CD14-positive monocyte (primary cell): ENCODE measurements around the gene ZNRF1. TPM values are rescaled to one million over a fixed set of nuclear protein-coding genes. Genes with fewer than 3 reads are reported as not detected.

Source experiments
- DNase-seq, 3 donors: peaks; one replicate each; pipeline ENCODE4 v3.0.0-alpha.2; 2011 to 2022
- H2AFZ ChIP-seq: 2 replicates; pipeline ENCODE4 v1.6.0; 2012; ENCODE audit warnings: mild to moderate bottlenecking, low read depth, low read length, inconsistent platforms; ENCODE audit not compliant: insufficient read depth, poor library complexity, severe bottlenecking
- H3K27ac ChIP-seq, 2 donors: 1 replicate in 1 of 2; 2 replicates in 1 of 2; pipeline ENCODE4 v1.5.1; 2012 to 2013; ENCODE audit warnings: low read length in 2 of 2, control low read depth in 1 of 2, inconsistent platforms in 1 of 2, low read depth in 1 of 2, mild to moderate bottlenecking in 1 of 2
- H3K27me3 ChIP-seq, 2 donors: one replicate each; pipeline versions ENCODE4 v1.6.0 to v1.6.1; 2011 to 2013; ENCODE audit warnings: low read length in 2 of 2; ENCODE audit not compliant: control insufficient read depth in 2 of 2, insufficient read depth in 2 of 2
- H3K36me3 ChIP-seq, 2 donors: replicated peaks in 1 of 2; 1 replicate in 1 of 2; 2 replicates in 1 of 2; pipeline versions ENCODE4 v1.5.1 to v1.6.1; 2012 to 2013; ENCODE audit warnings: low read length in 2 of 2, control low read depth in 1 of 2, inconsistent platforms in 1 of 2, mild to moderate bottlenecking in 1 of 2; ENCODE audit not compliant: insufficient read depth in 2 of 2, control insufficient read depth in 1 of 2
- H3K4me1 ChIP-seq, 2 donors: 1 replicate in 1 of 2; 2 replicates in 1 of 2; pipeline versions ENCODE4 v1.5.1 to v1.6.1; 2012 to 2013; ENCODE audit warnings: low read length in 2 of 2, control low read depth in 1 of 2, inconsistent platforms in 1 of 2, mild to moderate bottlenecking in 1 of 2, moderate library complexity in 1 of 2; ENCODE audit not compliant: insufficient read depth in 2 of 2, control insufficient read depth in 1 of 2
- H3K4me2 ChIP-seq: replicated peaks from 2 replicates; pipeline ENCODE3; 2012; ENCODE audit warnings: low read length, moderate library complexity, mild to moderate bottlenecking; ENCODE audit not compliant: poor library complexity, severe bottlenecking; ENCODE audit errors: extremely low read depth
- H3K4me3 ChIP-seq, 3 experiments: fragments of 200-600 bp in 1 of 3; sonication (generic) in 1 of 3; replicated peaks in 1 of 3; 1 replicate in 2 of 3; 2 replicates in 1 of 3; pipeline ENCODE4 v1.5.1; 2011 to 2013; ENCODE audit warnings: low read length in 3 of 3, mild to moderate bottlenecking in 3 of 3, control low read depth in 2 of 3, low read depth in 2 of 3, inconsistent platforms in 1 of 3, moderate library complexity in 1 of 3
- H3K79me2 ChIP-seq: 2 replicates; pipeline ENCODE4 v1.6.0; 2012; ENCODE audit warnings: mild to moderate bottlenecking, control low read depth, inconsistent platforms, low read length, moderate library complexity; ENCODE audit not compliant: insufficient read depth
- H3K9ac ChIP-seq: 2 replicates; pipeline ENCODE4 v1.6.0; 2017; ENCODE audit warnings: low read length, mild to moderate bottlenecking; ENCODE audit not compliant: insufficient read depth, poor library complexity, severe bottlenecking
- H3K9me3 ChIP-seq, 2 donors: replicated peaks in 1 of 2; 1 replicate in 1 of 2; 2 replicates in 1 of 2; pipeline versions ENCODE4 v1.5.1 to v1.6.1; 2012 to 2013; ENCODE audit warnings: low read length in 2 of 2, control low read depth in 1 of 2; ENCODE audit not compliant: control insufficient read depth in 1 of 2, insufficient read depth in 1 of 2
- H4K20me1 ChIP-seq: 2 replicates; pipeline ENCODE4 v1.6.0; 2012; ENCODE audit warnings: mild to moderate bottlenecking, low read length, control low read depth, moderate library complexity; ENCODE audit not compliant: insufficient read depth
- H3K27ac Mint-ChIP-seq, 7 donors: one replicate each; pipeline ENCODE4 v1.8.0; 2020; ENCODE audit warnings: mild to moderate bottlenecking in 7 of 7, mixed read lengths in 7 of 7, moderate library complexity in 6 of 7, inconsistent platforms in 2 of 7
- H3K27me3 Mint-ChIP-seq, 3 donors: one replicate each; pipeline ENCODE4 v1.8.0; 2021 to 2022; ENCODE audit warnings: low read depth in 3 of 3, mild to moderate bottlenecking in 3 of 3, mixed read lengths in 3 of 3, moderate library complexity in 3 of 3, inconsistent platforms in 1 of 3
- H3K36me3 Mint-ChIP-seq, 2 donors: one replicate each; pipeline ENCODE4 v1.8.0; 2020; ENCODE audit warnings: mixed read lengths in 2 of 2, inconsistent platforms in 1 of 2, mild to moderate bottlenecking in 1 of 2
- H3K4me1 Mint-ChIP-seq: one replicate; pipeline ENCODE4 v1.8.0; 2020; ENCODE audit warnings: mild to moderate bottlenecking, mixed read lengths
- H3K4me3 Mint-ChIP-seq, 2 donors: one replicate each; pipeline ENCODE4 v1.8.0; 2020; ENCODE audit warnings: mild to moderate bottlenecking in 2 of 2, mixed read lengths in 2 of 2, moderate library complexity in 1 of 2
- H3K9me3 Mint-ChIP-seq, 7 donors: one replicate each; pipeline ENCODE4 v1.8.0; 2020 to 2022; ENCODE audit warnings: mixed read lengths in 7 of 7, mild to moderate bottlenecking in 6 of 7, moderate library complexity in 6 of 7, inconsistent platforms in 2 of 7
- CTCF ChIP-seq: fragments of 200-600 bp; IDR thresholded peaks from one replicate; pipeline ENCODE4 v1.8.0; 2022; ENCODE audit warnings: antibody characterized with exemption, mild to moderate bottlenecking
- WGBS: methylation state at CpG from one replicate; pipeline ENCODE4 v1.1.5; 2013; ENCODE audit warnings: missing lambda C conversion rate; ENCODE audit not compliant: insufficient coverage; 5-methylcytosine and 5-hydroxymethylcytosine counted together
- intact Hi-C, 2 donors: fragments of 100-400 bp; cut with micrococcal nuclease; formaldehyde crosslinking; loops; one replicate each; pipeline versions ENCODE4 v1.15.0 to v1.15.1; 2023
- polyA plus RNA-seq, 3 donors: library from polyadenylated mRNA; depleted of rRNA in 1 of 3; unstranded in 2 of 3; stranded (reverse) in 1 of 3; fragments of 300-500 nt in 2 of 3; fragments of >200 nt in 1 of 3; fragmentation: Illumina TruSeq in 2 of 3; gene quantifications; 1 replicate in 2 of 3; 2 replicates in 1 of 3; pipeline ENCODE4 v1.2.3, GENCODE V29; 2012 to 2021

Gene ZNRF1
- polyA plus RNA-seq, 3 donors, result 1.9 to 5.3 (median 4.3) TPM

- no peak for DNase-seq
- Histone ChIP-seq H2AFZ (no peak overlapping the region), H3K4me2 (no peak overlapping the region), H3K9ac (no peak overlapping the region), H3K4me3 (no peak overlapping the region), H3K27ac (no peak overlapping the region), H3K79me2 (peaks cover 29% of the 10 kb centered on the region), H3K36me3 (no peaks in the 10 kb centered on the region), H3K27me3 (peaks cover 0 to 8% of the 10 kb centered on the region in 2 donors), H4K20me1 (peaks cover 21% of the 10 kb centered on the region), H3K4me1 (peaks cover 20 to 37% of the 10 kb centered on the region in 2 donors), H3K9me3 (no peaks in the 10 kb centered on the region)
- Mint-ChIP-seq H3K9me3 (peaks cover 0 to 2% (median 0%) of the 10 kb centered on the region in 7 donors), H3K4me3 (no peak overlapping the region), H3K27ac (no peak overlapping the region), H3K36me3 (peaks cover under 1 to 9% of the 10 kb centered on the region in 2 donors), H3K27me3 (peaks cover 11 to 22% (median 17%) of the 10 kb centered on the region in 3 donors), H3K4me1 (peaks cover 27% of the 10 kb centered on the region)
- intact Hi-C loops, result loop anchor here in 1 of 2 donors (5.0 kb wide), 1 partner anchor 115 kb away; no protein-coding TSS in a partner anchor
- no CpG with 5 or more reads among the region's 8 CpGs for WGBS
- no peak for TF ChIP-seq CTCF
Observed at GRCh38 chr16:74997042-74997491, 1.8 kb upstream of the ZNRF1 start.

- Histone ChIP-seq H3K79me2 (peaks cover 50% of the 10 kb centered on the region), H3K36me3 (no peaks in the 10 kb centered on the region), H3K4me3 (peak overlapping the region; percentile 67 to 91 (median 85)), H4K20me1 (peaks cover 27% of the 10 kb centered on the region), H3K9ac (peak overlapping the region; percentile 69), H3K9me3 (no peaks in the 10 kb centered on the region), H3K4me1 (peaks cover 25 to 44% of the 10 kb centered on the region in 2 donors), H2AFZ (peak overlapping the region; percentile 80), H3K27me3 (peaks cover 0 to 8% of the 10 kb centered on the region in 2 donors), H3K27ac (no peak overlapping the region), H3K4me2 (peak overlapping the region; percentile 98)
- intact Hi-C loops, result loop anchor here (2.0 to 5.0 kb wide), 2 partner anchors 112 to 113 kb away; no protein-coding TSS in a partner anchor
- Mint-ChIP-seq H3K9me3 (peaks cover 0 to 2% (median 0%) of the 10 kb centered on the region in 7 donors), H3K4me3 (peak overlapping the region; percentile 88 to 91), H3K27ac (peak overlapping the region in 5 of 7 donors; percentile 6 to 76 (median 73)), H3K36me3 (peaks cover 13 to 15% of the 10 kb centered on the region in 2 donors), H3K4me1 (peaks cover 35% of the 10 kb centered on the region), H3K27me3 (peaks cover 11 to 19% (median 14%) of the 10 kb centered on the region in 3 donors)
- DNase-seq, result no peak
- no peak for TF ChIP-seq CTCF
- WGBS, result under 1% methylated on average over 36 of the region's 44 CpGs
Observed at GRCh38 chr16:74999219-74999608, 390 bp downstream of the ZNRF1 start.
